Cardiac muscle cell (in vitro differentiated cells and primary cell): ENCODE measurements around the gene HOXB4. TPM values are rescaled to one million over a fixed set of nuclear protein-coding genes. Genes with fewer than 3 reads are reported as not detected.

ENCODE experiments used
- DNase-seq, 2 donors: peaks; one replicate each; pipeline versions ENCODE4 v3.0.0 to v3.0.0-alpha.2; 2010 to 2017; ENCODE audit warnings: low read depth in 1 of 2, low spot score in 1 of 2
- H3K27ac ChIP-seq: fragments of 200-600 bp; sonication (generic); 2 replicates; pipeline ENCODE4 v1.5.1; 2016
- H3K27me3 ChIP-seq: fragments of 200-600 bp; sonication (generic); 2 replicates; pipeline ENCODE4 v1.6.0; 2016; ENCODE audit warnings: control low read depth
- H3K36me3 ChIP-seq: fragments of 200-600 bp; sonication (generic); 2 replicates; pipeline ENCODE4 v1.5.1; 2016; ENCODE audit warnings: control low read depth
- H3K4me1 ChIP-seq: fragments of 200-600 bp; sonication (generic); 2 replicates; pipeline ENCODE4 v1.8.1; 2017; ENCODE audit warnings: low read depth, mild to moderate bottlenecking, mixed run types
- H3K4me3 ChIP-seq: fragments of 200-600 bp; sonication (generic); 2 replicates; pipeline ENCODE4 v1.5.1; 2016; ENCODE audit warnings: mild to moderate bottlenecking
- H3K9me3 ChIP-seq: fragments of 200-600 bp; sonication (generic); 2 replicates; pipeline ENCODE4 v1.5.1; 2017; ENCODE audit warnings: low read depth, mild to moderate bottlenecking, control low read depth
- CTCF ChIP-seq: IDR thresholded peaks from 2 replicates; pipeline ENCODE4 v1.5.1; 2012; ENCODE audit warnings: low read depth, mild to moderate bottlenecking, low read length
- polyA plus RNA-seq: library from polyadenylated mRNA; unstranded; fragments of >200 nt; fragmentation: Nextera tagmentation; extraction: Ambion mirVana; gene quantifications from 2 replicates; pipeline ENCODE4 v1.2.1, GENCODE V29; 2016
- total RNA-seq: library from RNA; depleted of rRNA; stranded (reverse); fragments of >200 nt; gene quantifications from 2 replicates; pipeline ENCODE4 v1.2.3, GENCODE V29; 2016

The HOXB4 gene
- total and polyA plus RNA-seq, 2 experiments from 2014 or later, result 5.4 to 12.5 TPM

- DNase-seq, result no peak
Measured at GRCh38 chr17:48589831-48590606, 11.9 kb upstream of the HOXB4 start, which contains the start of gene HOXB3. Gene HOXB3, minus strand, starts transcription at chr17:48590241. Its CDS starts 37,767 bp downstream, at chr17:48552474.

GRCh38 chr17:48589060-48589830, 11.1 kb upstream of the HOXB4 start:
- DNase-seq, result no peak
- Histone ChIP-seq H3K27ac (no peak overlapping the region), H3K4me1 (peaks cover 6% of the 10 kb centered on the region), H3K4me3 (no peak overlapping the region), H3K27me3 (peaks cover 100% of the 10 kb centered on the region), H3K36me3 (no peaks in the 10 kb centered on the region), H3K9me3 (no peaks in the 10 kb centered on the region)
- TF ChIP-seq CTCF, result no peak

More at GRCh38 chr17:48589831-48590606, 11.9 kb upstream of the HOXB4 start, which contains the start of gene HOXB3:
- Histone ChIP-seq H3K36me3 (no peaks in the 10 kb centered on the region), H3K9me3 (no peaks in the 10 kb centered on the region), H3K4me3 (no peak within 1 kb of the TSS), H3K4me1 (peaks cover 6% of the 10 kb centered on the region), H3K27ac (no peak within 1 kb of the TSS), H3K27me3 (peaks cover 100% of the 10 kb centered on the region)
- TF ChIP-seq CTCF, result no peak

DNA sequence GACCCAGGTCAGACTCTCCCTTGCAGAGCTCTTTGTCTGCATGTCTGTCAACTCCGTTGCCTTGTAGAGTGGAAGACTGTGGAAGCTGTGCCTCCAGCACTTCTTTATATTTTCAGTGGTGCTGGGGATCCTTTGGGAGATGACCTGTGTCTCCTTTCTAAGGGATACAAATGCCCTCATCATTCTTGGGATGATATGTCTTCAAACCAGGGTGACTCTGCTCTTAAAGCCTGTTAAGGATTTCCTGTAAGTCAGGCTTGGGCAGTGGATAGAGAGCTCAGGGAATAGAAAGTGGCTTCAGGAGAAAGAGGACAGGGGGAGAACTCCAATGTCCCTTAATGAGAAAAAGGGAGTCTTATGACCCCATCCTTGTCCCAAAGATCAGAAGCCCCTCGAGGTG, 10.4 kb upstream of the HOXB4 start:
- peaks cover 100% of the 10 kb centered on the region for H3K27me3 ChIP-seq
- H3K4me1 ChIP-seq, result peaks cover 6% of the 10 kb centered on the region
- no peak overlapping the region for H3K27ac ChIP-seq
- no peaks in the 10 kb centered on the region for H3K36me3 ChIP-seq
- H3K4me3 ChIP-seq, result no peak overlapping the region
- TF ChIP-seq CTCF, result no peak
- no peak for DNase-seq
- H3K9me3 ChIP-seq, result no peaks in the 10 kb centered on the region

DNA sequence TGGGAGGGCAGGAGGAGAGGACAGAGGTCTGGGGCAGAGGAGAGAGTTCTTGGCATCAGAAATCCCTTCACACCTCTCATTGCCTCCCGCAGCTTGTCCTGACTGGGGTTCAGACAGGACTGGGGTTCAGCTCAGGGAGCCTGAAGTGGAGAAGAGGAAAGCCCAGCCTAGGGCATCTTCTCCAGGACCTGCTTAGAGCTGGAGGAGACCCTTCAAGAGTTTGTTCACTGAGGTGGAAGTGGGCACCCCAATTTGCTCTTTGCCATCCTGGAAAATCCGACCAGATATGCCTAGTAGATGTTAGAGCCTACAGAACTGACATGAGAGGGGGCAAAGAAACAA, 9.9 kb upstream of the HOXB4 start:
- no peak overlapping the region for H3K27ac ChIP-seq
- peaks cover 100% of the 10 kb centered on the region for H3K27me3 ChIP-seq
- no peak for TF ChIP-seq CTCF
- no peak for DNase-seq
- no peaks in the 10 kb centered on the region for H3K9me3 ChIP-seq
- no peak overlapping the region for H3K4me3 ChIP-seq
- H3K36me3 ChIP-seq, result no peaks in the 10 kb centered on the region
- peaks cover 6% of the 10 kb centered on the region for H3K4me1 ChIP-seq

- Histone ChIP-seq H3K27me3 (peaks cover 100% of the 10 kb centered on the region), H3K36me3 (no peaks in the 10 kb centered on the region), H3K4me3 (no peak overlapping the region), H3K4me1 (peaks cover 6% of the 10 kb centered on the region), H3K9me3 (no peaks in the 10 kb centered on the region), H3K27ac (no peak overlapping the region)
- DNase-seq, result no peak
- TF ChIP-seq CTCF, result no peak
Measured at GRCh38 chr17:48587276-48588073, 9.3 kb upstream of the HOXB4 start.
